Vagina (tissue), 2 donors: ENCODE data around the gene CEMIP. TPM values are rescaled to one million over a fixed set of nuclear protein-coding genes. Genes with fewer than 3 reads are reported as not detected.

ENCODE experiments used
- DNase-seq, 2 donors: peaks; one replicate each; pipeline ENCODE4 v3.0.0-alpha.2; 2017; ENCODE audit errors: extremely low spot score in 2 of 2
- H3K27ac ChIP-seq: fragments of 200-600 bp; sonication (generic); one replicate; pipeline ENCODE4 v1.5.1; 2019
- H3K27me3 ChIP-seq: fragments of 200-600 bp; sonication (generic); one replicate; pipeline ENCODE4 v1.5.1; 2019
- H3K36me3 ChIP-seq, 2 donors: fragments of 200-600 bp; sonication (generic); one replicate each; pipeline ENCODE4 v1.5.1; 2017 to 2019
- H3K4me1 ChIP-seq: fragments of 200-600 bp; sonication (generic); one replicate; pipeline ENCODE4 v1.5.1; 2019
- H3K4me3 ChIP-seq, 2 donors: fragments of 200-600 bp; sonication (generic); 1 replicate in 1 of 2; 2 replicates in 1 of 2; pipeline ENCODE4 v1.5.1; 2016 to 2019
- H3K9me3 ChIP-seq: fragments of 200-600 bp; sonication (generic); one replicate; pipeline ENCODE4 v1.5.1; 2019
- CTCF ChIP-seq, 3 experiments: fragments of 450-650 bp in 2 of 3; fragments of 200-600 bp in 1 of 3; sonication (generic) in 1 of 3; IDR thresholded peaks; one replicate each; pipeline ENCODE4 v1.5.1; 2017 to 2019; ENCODE audit warnings: antibody characterized with exemption in 3 of 3, mild to moderate bottlenecking in 2 of 3, moderate library complexity in 2 of 3
- POLR2A ChIP-seq, 2 donors: fragments of 450-650 bp; IDR thresholded peaks; one replicate each; pipeline ENCODE4 v1.6.1; 2017; ENCODE audit warnings: antibody characterized with exemption in 2 of 2, mild to moderate bottlenecking in 2 of 2, moderate library complexity in 2 of 2
- POLR2AphosphoS5 ChIP-seq, 2 donors: sonication (generic); formaldehyde crosslinking; IDR thresholded peaks; one replicate each; pipeline ENCODE4 v1.9.0; 2017; ENCODE audit warnings: antibody characterized with exemption in 2 of 2, mild to moderate bottlenecking in 2 of 2, low read depth in 1 of 2; ENCODE audit not compliant: insufficient read depth in 1 of 2
- intact Hi-C: fragments of 100-400 bp; cut with DNase I; formaldehyde crosslinking; loops from one replicate; pipeline ENCODE4 v1.15.1; 2023
- total RNA-seq: library from RNA; depleted of rRNA; stranded (reverse); fragments of >200 nt; gene quantifications from one replicate; pipeline ENCODE4 v1.2.3, GENCODE V29; 2016

Gene CEMIP
- total RNA-seq, 1 donor from 2014 or later, result 0.74 TPM

- Histone ChIP-seq H3K4me1 (peaks cover 14% of the 10 kb centered on the region), H3K9me3 (no peaks in the 10 kb centered on the region), H3K27ac (no peak overlapping the region), H3K27me3 (no peaks in the 10 kb centered on the region), H3K4me3 (no peak overlapping the region), H3K36me3 (no peaks in the 10 kb centered on the region)
- no peak for TF ChIP-seq CTCF (IDR thresholded peaks at IDR 0.05)
- no peak for TF ChIP-seq POLR2A (IDR thresholded peaks at IDR 0.05)
- TF ChIP-seq POLR2AphosphoS5 (IDR thresholded peaks at IDR 0.05; ENCODE audit: insufficient read depth in 1 of 2, low read depth in 1 of 2), result no peak
- intact Hi-C loops, result no loop called here
- no peak for DNase-seq
Measured at GRCh38 chr15:80878242-80878866, 99.2 kb downstream of the CEMIP start.

DNA sequence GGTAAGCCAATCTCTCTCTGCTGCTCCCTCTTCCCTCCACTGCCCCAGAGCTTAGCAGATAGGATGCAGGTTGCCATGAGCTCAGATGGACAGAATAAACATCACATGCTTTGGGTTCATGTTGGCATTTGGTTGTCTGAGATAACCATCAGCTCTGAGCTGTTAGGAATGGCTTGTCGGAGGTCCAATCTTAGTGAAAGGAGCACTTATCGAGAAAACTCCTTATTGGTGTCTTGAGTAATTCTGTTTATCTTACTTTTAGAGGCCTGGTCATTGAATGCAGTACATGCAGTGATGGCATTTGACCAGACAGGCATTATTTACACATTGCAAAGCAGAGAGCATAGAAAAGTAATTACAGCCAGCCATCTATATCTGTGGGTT, 99.7 kb downstream of the CEMIP start:
- Histone ChIP-seq H3K36me3 (no peaks in the 10 kb centered on the region), H3K27me3 (no peaks in the 10 kb centered on the region), H3K4me1 (peaks cover 14% of the 10 kb centered on the region), H3K9me3 (no peaks in the 10 kb centered on the region), H3K27ac (no peak overlapping the region), H3K4me3 (no peak overlapping the region)
- intact Hi-C loops, result no loop called here
- DNase-seq, result no peak
- TF ChIP-seq POLR2A (IDR thresholded peaks at IDR 0.05) (no peak), CTCF (IDR thresholded peaks at IDR 0.05) (no peak), POLR2AphosphoS5 (IDR thresholded peaks at IDR 0.05; ENCODE audit: insufficient read depth in 1 of 2, low read depth in 1 of 2) (no peak)

DNA sequence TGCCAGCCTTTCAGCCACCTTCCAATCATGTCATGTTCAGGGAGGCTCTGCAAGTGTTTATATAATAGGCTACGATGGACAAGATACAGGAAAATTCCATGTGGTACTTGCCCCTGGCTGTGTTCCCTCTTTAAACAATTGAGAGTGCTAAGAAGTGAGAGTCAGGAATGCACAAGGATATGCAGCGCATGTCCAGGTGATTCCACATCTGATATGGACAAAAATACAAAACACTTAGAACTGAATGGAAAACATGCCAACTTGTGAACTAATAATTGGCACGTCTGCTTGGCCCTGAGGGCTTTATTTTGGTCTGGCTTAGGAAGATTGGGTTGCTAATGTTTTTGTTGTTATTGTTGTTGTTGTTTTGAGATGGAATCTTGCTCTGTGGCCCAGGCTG, 100.9 kb downstream of the CEMIP start:
- Histone ChIP-seq H3K4me3 (no peak overlapping the region), H3K9me3 (no peaks in the 10 kb centered on the region), H3K36me3 (no peaks in the 10 kb centered on the region), H3K27me3 (no peaks in the 10 kb centered on the region), H3K4me1 (peaks cover 14% of the 10 kb centered on the region), H3K27ac (no peak overlapping the region)
- intact Hi-C loops, result no loop called here
- no peak for TF ChIP-seq CTCF (IDR thresholded peaks at IDR 0.05)
- no peak for TF ChIP-seq POLR2AphosphoS5 (IDR thresholded peaks at IDR 0.05; ENCODE audit: insufficient read depth in 1 of 2, low read depth in 1 of 2)
- TF ChIP-seq POLR2A (IDR thresholded peaks at IDR 0.05), result no peak
- no peak for DNase-seq

DNA sequence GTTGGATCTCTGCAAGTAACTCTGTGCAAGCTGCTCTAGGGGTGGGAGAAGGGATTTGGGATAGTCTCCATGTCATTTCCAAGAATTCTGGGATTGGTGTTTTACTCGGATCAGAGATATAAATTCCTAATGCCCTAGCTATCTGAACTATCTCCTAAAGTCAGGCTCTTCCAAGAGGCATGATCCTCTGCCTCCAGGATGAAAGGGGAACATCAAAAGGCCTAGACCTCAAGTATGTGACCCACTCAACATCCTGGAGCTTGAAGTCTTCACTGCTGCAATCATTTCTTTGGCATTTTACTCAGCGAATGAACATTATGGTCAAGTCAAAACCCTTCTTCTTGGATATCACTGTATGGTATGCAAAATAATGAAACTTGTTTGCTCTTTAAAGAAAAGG, 104.5 kb downstream of the CEMIP start:
- no peaks in the 10 kb centered on the region for H3K36me3 ChIP-seq
- TF ChIP-seq POLR2AphosphoS5 (IDR thresholded peaks at IDR 0.05; ENCODE audit: insufficient read depth in 1 of 2, low read depth in 1 of 2) (no peak), CTCF (IDR thresholded peaks at IDR 0.05) (no peak), POLR2A (IDR thresholded peaks at IDR 0.05) (no peak)
- DNase-seq, result no peak
- H3K9me3 ChIP-seq, result no peaks in the 10 kb centered on the region
- intact Hi-C loops, result no loop called here
- no peak overlapping the region for H3K27ac ChIP-seq
- H3K27me3 ChIP-seq, result no peaks in the 10 kb centered on the region
- H3K4me3 ChIP-seq, result no peak overlapping the region
- no peaks in the 10 kb centered on the region for H3K4me1 ChIP-seq

DNA sequence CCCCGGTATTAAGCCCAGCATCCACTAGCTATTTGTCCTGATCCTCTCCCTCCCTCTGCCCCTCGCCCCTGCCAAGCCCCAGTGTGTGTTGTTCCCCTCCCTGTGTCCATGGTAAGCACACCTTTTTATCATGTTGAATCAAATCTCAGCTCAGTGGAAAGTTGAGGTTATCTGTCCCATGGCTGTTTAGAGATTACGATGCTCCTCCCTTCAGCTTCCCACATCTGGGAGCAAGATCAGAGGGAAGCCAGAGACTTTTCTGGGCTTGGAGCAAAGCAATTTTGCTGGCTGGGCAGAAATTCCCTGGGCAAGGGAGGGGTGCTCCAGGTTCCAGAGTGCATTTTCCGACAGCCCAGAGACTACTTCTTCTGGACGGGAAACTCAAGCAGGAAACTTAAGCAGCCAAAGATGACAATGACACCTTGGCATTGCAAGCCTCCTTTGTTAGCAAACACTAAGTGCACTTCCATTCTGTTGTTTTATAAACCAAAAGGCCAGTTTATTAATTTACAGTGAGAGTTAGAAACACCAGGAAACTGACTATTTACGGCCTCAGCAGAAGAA, 105.9 kb downstream of the CEMIP start:
- no peak for TF ChIP-seq POLR2AphosphoS5 (IDR thresholded peaks at IDR 0.05; ENCODE audit: insufficient read depth in 1 of 2, low read depth in 1 of 2)
- TF ChIP-seq CTCF (IDR thresholded peaks at IDR 0.05), result no peak
- TF ChIP-seq POLR2A (IDR thresholded peaks at IDR 0.05), result no peak
- Histone ChIP-seq H3K36me3 (no peaks in the 10 kb centered on the region), H3K27ac (no peak overlapping the region), H3K4me1 (no peaks in the 10 kb centered on the region), H3K9me3 (no peaks in the 10 kb centered on the region), H3K27me3 (no peaks in the 10 kb centered on the region), H3K4me3 (no peak overlapping the region)
- intact Hi-C loops, result no loop called here
- no peak for DNase-seq
